Iris pigment epithelial cell (primary cell): ENCODE data around the gene RAB40B.

Source experiments
- DNase-seq: peaks from one replicate; pipeline ENCODE4 v3.0.0-alpha.2; 2011; ENCODE audit warnings: low read depth

The RAB40B gene

DNA sequence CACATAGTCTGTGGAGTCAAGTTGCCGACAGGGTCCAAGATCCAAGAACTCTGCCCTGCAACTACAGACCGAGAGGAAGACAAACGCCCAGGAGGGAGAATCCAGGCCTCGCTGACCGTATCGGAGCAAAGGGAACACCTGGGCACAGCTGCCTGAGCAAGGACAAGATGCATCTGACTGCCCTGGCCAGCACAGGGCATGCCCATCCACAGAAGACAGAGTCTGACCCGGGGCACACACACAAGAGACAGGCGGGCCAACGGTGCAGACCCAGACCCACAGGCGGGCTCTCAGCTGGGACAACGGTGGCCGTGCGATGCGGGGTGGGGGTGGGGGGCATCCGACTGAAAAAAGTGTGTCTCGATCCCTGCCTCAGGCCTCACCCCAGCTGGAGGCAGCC is 6.2 kb downstream of the RAB40B start:
- DNase-seq: no peak

DNA sequence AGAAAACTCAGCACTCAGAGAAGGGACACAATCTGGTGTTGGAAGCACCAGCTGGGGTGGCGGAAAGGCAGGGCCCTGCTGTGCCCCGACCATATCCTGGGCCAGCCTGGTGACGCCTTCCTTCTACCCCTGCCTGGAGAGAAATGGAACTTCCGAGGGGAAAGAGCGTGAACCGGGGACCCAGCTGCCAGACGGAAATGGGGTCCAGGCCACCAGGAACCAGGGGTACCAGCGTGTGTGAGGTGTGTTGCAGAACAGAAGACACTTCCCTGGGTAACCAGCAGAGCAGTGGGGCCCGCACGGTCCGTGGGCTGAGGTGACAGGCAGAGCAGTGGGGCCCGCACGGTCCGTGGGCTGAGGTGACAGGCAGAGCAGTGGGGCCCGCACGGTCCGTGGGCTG is 6.8 kb downstream of the RAB40B start:
- DNase-seq: no peak

- no peak for DNase-seq
Observed at GRCh38 chr17:82690786-82691489, 7.6 kb downstream of the RAB40B start.

- no peak for DNase-seq
Observed at GRCh38 chr17:82689077-82689476, 9.4 kb downstream of the RAB40B start.

GRCh38 chr17:82687871-82688270 is 10.6 kb downstream of the RAB40B start:
- DNase-seq: no peak

GRCh38 chr17:82687375-82687861 is 11.1 kb downstream of the RAB40B start:
- no peak for DNase-seq

GRCh38 chr17:82686366-82687324 is 11.9 kb downstream of the RAB40B start:
- no peak for DNase-seq

DNA sequence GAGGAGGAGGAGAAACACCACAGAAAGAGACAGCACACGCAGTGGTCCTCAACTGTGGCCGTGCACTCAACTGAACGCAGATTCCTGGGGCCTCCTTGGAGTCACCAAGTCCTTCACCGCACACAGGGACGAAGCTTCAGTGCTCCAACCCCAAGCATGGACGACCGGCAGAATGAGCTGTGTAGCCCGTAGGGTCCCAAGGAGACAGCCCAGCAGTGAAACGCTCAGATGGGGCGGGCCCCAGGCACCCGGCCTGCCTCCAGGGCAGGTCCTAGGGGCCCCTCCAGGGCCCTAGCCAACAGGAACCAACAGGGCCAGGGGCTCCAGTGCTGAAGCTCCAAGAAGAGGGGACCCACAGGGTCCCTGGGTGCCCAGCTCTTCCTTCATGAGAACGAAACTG is 13.2 kb downstream of the RAB40B start:
- DNase-seq: no peak

GRCh38 chr17:82684228-82684841 is 14.2 kb downstream of the RAB40B start:
- no peak for DNase-seq

DNA sequence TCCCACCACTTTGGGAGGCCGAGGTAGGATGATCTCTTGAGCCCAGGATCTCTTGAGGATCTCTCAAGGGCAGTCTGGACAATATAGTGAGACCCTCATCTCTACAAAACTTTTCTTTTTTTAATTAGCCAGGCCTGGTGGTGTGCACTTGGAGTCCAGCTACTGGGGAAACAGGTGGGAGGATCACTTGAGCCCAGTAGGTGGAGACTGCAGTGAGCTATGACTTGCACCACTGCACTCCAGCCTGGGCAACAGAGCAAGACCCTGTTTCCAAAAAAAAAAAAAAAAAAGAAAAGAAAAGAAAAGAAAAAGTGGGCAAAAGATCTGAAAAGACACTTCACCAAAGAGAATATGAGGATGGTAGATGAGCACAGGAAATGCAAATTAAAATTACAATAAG is 15.0 kb downstream of the RAB40B start:
- no peak for DNase-seq

- no peak for DNase-seq
Observed at GRCh38 chr17:82681547-82681946, 17.0 kb downstream of the RAB40B start.

GRCh38 chr17:82679586-82680465 is 18.7 kb downstream of the RAB40B start:
- DNase-seq: no peak

DNA sequence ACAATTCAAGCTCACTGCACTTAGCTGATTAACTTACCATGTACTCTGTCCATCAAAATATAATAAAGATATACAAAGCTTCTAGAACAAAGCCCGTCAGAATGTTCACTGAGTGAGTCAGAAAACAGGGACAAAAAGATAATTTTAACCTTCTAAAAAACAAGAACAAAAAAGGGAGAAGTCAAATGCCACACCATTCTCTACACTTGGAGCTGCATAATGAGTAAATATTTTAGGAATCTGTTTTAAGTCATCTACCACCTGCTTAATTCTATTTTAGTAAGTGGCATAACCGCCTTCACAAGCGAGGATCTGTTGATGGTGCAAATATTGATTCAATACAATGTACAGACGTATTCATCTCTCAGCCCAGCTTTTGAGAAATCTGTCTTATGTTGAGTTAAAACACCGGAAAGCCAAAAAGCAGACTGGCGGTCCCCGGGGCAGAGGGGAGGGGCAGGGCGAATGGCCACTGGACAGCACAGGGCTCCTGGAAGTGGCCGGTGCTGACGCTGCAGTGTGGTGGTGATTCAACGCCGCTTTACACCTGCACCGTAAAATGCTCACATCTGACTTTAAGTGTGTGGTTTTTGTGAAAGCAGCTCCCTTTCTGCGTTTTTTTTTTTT is 20.1 kb downstream of the RAB40B start:
- no peak for DNase-seq

GRCh38 chr17:82677353-82677925 is 21.1 kb downstream of the RAB40B start:
- no peak for DNase-seq

DNA sequence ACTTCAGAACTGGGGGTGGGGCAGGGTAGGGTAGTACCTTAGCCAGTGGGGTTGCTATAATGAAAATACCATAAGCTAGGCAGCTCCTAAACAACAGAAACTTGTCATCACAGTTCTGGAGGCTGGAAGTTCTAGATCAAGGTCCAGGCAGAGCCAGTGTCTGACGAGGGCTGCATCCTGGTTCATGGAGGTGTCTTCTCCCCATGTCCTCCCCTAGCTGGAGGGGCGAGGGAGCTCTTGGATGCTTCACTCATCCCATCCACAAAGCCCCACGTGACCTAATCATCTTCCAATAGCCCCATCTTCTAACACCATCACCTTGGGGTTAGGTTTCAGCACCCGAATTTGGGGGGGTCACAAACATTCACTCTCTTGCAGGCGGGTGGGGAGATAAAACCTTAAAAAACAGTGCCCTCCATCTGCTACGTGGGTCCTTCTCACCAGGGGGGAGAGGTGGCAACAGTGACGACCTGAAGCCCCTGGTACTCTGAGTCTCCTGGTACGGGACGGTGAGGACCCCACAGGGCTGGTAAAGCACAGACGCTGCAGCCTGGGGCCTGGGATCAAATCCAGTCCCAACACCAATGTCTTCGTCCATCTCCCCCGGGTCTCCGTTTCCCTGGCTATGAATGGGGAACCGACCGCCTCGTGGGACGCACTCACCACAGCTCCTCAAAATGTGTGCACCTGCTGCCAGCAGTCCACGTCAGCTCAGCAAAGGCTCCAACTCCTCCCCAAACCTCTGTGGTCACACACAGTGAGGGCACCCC is 22.8 kb downstream of the RAB40B start:
- no peak for DNase-seq

- no peak for DNase-seq
Observed at GRCh38 chr17:82674656-82675475, 23.6 kb downstream of the RAB40B start.

- no peak for DNase-seq
Observed at GRCh38 chr17:82670661-82671450, 27.6 kb downstream of the RAB40B start.

DNA sequence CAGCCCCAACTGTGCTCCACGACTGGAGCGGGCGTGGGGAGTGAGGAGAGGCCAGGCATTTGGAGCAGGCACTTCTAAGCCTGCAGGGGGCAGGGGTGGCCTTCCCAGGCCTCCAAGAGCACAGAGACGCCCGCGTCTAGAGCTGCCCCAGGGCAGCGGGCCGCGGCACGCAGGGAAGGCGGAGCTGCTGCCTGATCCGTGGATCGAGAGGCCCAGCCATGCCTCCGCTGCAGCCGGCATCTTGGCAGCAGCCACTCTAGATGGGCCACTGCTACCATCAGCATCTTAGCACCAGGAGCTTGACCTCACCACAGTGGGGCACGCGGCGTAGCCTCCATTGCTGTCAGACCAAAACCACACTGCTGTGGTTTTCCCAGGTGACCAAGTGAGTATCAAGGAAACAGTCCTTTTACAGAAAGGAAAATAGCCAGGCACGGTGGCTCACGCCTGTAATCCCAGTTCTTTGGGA is 29.8 kb downstream of the RAB40B start:
- peak; percentile 46 for DNase-seq
